Activated CD8-positive, alpha-beta memory T cell treated with anti-CD3 and anti-CD28 coated beads for 4 hours (primary cell): ENCODE data around the gene SPAG17.
A peak's percentile ranks its signal among the peaks of the same experiment; 100 is the strongest.
"Not testable (repeated sequence)": the region's sequence is repeated elsewhere in the genome, so short reads cannot be mapped to it uniquely, and the experiment has no call there.

Source experiments
- DNase-seq, 2 donors: peaks; one replicate each; pipeline ENCODE4 v3.0.0-alpha.2; 2020; ENCODE audit warnings: low read depth in 2 of 2

Gene SPAG17

GRCh38 chr1:117976381-117976780, 208.6 kb downstream of the SPAG17 start:
- no peak for DNase-seq

DNA sequence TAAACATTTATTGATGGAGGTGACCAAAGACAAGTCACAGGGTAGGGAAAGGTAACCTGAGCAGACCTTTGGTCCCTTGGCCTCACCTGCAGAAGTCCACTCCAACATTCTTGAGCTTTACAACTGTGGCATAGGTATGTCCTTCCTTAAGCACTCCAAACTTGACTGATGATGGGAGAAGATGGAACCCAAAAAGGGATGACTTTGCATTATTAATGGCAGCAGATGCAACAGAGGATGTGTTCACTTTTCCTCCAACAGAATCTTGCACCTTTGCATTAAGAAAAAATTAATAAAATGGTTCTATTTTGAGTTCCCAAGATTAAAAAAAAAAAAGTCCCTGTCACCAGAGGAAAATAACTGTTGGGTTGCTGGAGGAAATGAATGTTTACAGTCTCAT, 213.3 kb downstream of the SPAG17 start:
- no peak for DNase-seq

DNA sequence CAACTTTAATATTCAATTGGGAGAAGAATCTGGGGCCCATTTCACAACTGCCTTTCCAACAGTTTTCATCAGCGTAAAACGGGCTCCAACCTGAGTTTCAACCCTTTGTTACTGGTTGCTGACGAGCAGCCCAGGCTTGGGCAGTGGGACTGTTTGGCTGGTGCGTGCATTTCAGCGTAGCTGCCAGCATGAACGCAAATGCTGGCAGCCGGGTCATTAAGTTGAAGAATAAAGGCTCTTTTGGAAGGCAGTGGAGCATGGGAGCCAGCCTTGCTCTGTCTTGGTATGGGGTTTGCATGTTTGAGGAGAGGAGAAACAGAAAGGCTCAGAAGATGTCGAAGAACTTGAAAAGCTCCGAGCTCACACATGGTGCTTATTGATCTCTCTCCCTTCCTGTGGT, 214.8 kb downstream of the SPAG17 start:
- no peak for DNase-seq

DNA sequence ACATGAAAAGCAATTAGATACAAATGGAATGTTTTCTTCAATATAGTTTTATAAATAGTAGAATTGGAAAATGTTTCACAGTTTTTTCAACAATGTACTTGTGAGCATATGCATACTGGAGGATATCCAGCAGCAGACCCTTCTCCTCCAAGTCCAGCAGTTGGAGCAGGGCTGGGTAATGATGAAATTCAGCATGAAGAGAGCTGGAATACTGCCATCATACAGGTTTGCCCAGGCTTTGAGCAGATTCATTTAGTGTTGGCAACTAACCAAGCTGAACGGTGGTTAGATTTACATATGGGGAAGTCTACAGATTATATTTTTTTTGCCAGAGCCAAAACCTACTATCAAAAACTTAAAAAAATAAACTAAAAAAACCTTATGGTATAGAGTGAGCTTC, 217.1 kb downstream of the SPAG17 start:
- no peak for DNase-seq

- DNase-seq = no peak
Observed at GRCh38 chr1:117967477-117967876, 217.6 kb downstream of the SPAG17 start.

GRCh38 chr1:117964290-117965038, 220.6 kb downstream of the SPAG17 start:
- DNase-seq = no peak

- DNase-seq = no peak
Observed at GRCh38 chr1:117959364-117959763, 225.7 kb downstream of the SPAG17 start.

GRCh38 chr1:117952386-117952785, 232.6 kb downstream of the SPAG17 start:
- DNase-seq = no peak

DNA sequence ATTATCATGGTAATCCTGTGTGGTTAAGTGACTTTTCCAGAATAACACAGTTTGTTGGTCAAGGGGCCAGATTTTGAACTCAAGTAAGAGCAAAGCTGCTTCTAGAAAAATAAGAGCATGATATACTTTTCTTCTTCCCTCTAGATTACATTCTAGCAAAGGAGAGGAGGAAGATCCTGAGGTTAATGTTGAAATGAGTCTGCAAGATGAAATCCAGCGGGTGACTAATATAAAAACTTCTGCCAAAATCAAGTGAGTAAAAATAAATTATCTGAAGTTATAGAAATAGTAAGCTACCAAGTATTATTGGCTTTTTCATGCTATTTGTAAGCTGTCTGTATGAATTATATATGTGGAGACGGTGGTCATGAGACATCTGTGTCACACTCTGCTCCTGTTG, 242.7 kb downstream of the SPAG17 start:
- DNase-seq = no peak

- no peak for DNase-seq
Observed at GRCh38 chr1:117933769-117934168, 251.3 kb downstream of the SPAG17 start.

DNA sequence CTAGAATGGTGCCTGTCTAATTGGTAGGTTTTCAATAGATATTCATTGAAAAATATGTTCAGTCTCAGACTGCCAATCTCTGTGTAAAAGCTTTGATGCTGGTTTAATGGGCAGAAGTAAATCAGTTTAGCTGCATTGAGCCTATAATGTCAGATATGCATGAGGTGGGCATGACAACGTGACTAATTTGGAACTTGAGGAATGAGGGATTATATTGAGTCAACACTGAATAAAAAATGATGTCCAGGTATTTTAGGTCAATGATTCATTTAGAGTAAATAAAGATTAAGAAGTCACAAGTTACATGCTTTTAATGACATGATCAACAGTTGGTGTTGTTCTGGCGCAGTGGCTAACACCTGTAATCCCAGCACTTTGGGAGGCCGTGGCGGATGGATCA, 252.5 kb downstream of the SPAG17 start:
- DNase-seq = no peak

DNA sequence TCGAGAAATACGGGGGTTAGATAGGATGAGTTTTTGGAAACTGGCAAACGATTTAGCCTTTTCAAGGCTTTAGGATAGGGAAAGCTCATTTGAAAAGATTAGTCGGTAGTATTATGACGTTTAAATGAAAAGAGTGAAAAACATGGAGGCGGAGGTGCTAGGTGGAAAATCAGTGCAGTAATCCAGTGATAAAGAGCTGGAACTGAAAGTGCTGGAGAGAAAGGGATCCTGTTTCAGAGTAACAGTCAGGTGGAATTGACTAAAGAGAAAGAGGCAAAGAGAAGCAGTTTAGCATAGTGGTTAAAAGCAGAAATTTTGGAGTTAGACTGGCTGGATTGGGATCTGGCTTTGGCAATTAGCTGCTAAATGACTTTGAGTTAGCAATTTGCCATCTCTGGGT, 254.5 kb downstream of the SPAG17 start:
- DNase-seq = no peak

DNA sequence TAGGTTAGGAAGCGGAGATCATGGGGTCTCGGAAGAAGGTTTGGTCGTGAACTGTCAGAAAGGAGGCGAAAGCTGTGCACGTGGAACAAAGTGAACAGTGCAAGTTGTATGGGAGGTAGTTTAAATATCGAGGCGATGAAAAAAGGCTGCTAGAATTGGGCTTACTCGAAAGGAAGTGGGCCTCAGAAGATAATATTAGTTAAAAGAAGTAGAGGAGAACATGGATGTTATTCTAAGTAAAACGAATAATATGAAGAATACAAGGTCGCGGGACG, 254.9 kb downstream of the SPAG17 start:
- DNase-seq = no peak

GRCh38 chr1:117929343-117930172, 255.5 kb downstream of the SPAG17 start, which contains the start of the genes GDAP2 and WDR3:
Gene GDAP2 (minus strand): TSS chr1:117929621. CDS start chr1:117920357, 9,264 bp downstream.
Gene WDR3 (plus strand): TSS chr1:117929739. CDS start chr1:117933320, 3,581 bp downstream.
- peak; percentile 88 to 91 for DNase-seq

DNA sequence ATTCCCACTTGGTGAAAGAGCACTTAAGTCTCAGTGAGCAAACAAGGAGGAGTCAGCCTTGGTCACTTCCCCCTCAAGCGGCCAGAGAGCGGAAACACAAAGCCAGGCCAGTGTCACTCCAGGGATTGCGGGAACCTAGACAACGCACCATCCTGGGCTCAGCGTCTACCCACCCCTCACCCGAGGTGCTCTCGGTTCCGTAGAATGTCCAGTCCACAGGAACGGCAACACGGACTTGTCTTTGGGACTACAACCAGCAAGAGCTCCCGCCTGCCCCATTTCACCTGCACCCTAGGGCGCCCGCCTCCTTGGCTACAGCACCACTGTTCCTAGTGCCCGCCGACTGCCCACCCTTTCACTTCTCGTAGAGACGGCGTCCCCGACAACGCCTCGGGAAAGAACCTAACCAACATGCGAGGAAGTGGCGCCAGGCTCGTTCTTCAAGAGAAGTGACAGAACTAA, 256.1 kb downstream of the SPAG17 start:
- peak; percentile 1 to 10 for DNase-seq

GRCh38 chr1:117925981-117926380, 259.0 kb downstream of the SPAG17 start:
- DNase-seq = no peak

GRCh38 chr1:117922717-117923116, 262.3 kb downstream of the SPAG17 start:
- not testable (repeated sequence) for DNase-seq

DNA sequence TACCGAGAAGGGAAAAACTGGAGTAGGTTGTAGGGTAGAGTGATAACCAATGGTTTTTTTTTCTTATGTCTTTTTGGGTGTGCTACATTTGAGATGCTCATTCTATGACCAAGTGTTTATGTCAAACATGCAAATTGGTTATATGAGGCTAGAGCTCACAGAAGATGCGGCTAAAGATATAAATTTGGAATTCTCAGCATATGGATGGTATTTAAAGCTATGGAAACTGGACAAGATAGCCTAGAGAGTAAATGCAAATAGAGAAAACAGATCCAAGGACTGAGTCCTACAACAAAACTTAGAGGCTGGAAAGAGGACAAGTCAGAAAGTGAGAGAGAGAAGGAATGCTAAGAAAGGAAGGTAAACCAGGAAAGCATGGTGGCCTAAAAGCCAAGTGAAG, 263.0 kb downstream of the SPAG17 start:
- no peak for DNase-seq

GRCh38 chr1:117919376-117919775, 265.7 kb downstream of the SPAG17 start:
- DNase-seq = no peak

DNA sequence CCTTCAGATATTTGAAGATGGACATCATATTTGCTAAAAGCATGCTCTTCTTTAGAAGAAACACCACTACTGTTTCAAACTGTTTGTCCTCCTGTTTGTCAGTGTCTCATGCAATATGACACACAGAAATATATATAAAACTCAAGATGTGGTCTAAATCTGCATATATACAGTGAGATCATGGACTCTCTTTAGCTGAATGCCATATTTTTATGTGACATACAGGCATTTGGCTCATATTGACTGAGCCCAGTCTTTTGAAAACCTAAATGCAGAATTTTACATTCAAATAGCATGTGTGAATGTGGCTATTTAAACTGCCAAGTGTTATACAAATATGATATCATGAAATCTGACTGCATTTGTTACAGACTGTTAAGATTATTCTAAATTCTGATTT, 274.0 kb downstream of the SPAG17 start:
- DNase-seq = no peak

- DNase-seq = no peak
Observed at GRCh38 chr1:117905019-117905418, 280.0 kb downstream of the SPAG17 start.

DNA sequence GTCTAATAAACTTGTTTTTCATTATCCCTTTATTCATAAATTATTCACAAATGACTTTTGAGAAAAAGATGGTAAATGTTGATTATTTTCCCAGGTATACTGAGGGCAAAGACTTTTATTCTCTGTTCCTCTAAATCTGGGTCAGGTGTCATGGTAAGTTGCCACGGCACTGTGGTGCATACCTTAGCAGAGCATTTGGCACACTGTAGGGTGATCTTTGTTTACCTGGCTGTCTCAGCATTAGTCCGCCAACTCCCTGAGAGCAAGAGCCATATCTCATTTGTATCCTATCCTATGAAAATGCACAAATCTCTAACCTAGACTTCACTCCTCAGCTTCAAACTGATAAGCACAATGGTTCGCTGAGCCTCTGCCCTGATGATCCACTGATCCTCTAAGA, 280.5 kb downstream of the SPAG17 start:
- no peak for DNase-seq
